ENCODE results near the gene ITSN1. TPM values are rescaled to one million over a fixed set of nuclear protein-coding genes. Genes with fewer than 3 reads are reported as not detected.

ITSN1 gene
- polyA plus RNA-seq, 1 donor from 2014 or later, result 35.1 TPM

- Histone ChIP-seq H3K79me2 (replicated peaks; ENCODE audit: insufficient read depth, low read length) (peaks cover 85% of the 10 kb centered on the region), H3K4me2 (ENCODE audit: low read length) (no peak overlapping the region), H3K9me3 (ENCODE audit: low read length) (no peaks in the 10 kb centered on the region), H3K9ac (ENCODE audit: low read length) (no peak overlapping the region), H3K9me2 (ENCODE audit: insufficient read depth, low read length) (no peaks in the 10 kb centered on the region), H4K20me1 (ENCODE audit: insufficient read depth) (peaks cover 3% of the 10 kb centered on the region), H3K36me3 (ENCODE audit: insufficient read depth, low read length) (no peaks in the 10 kb centered on the region), H3K27me3 (ENCODE audit: insufficient read depth, low read depth, low read length) (no peaks in the 10 kb centered on the region), H3F3A (ENCODE audit: insufficient read depth, low read length, poor library complexity, severe bottlenecking) (no peaks in the 10 kb centered on the region), H2AFZ (ENCODE audit: low read depth, low read length) (no peak overlapping the region), H3K27ac (ENCODE audit: low read length) (no peak overlapping the region), H3K4me3 (ENCODE audit: low read length) (no peak overlapping the region)
- TF ChIP-seq SMC3 (conservative IDR thresholded peaks at IDR 0.05; ENCODE audit: poor library complexity) (no peak), RAD21 (conservative IDR thresholded peaks at IDR 0.05) (no peak), TAF1 (IDR thresholded peaks at IDR 0.05; ENCODE audit: low read depth) (no peak), POLR2AphosphoS5 (IDR thresholded peaks at IDR 0.05) (no peak)
- TF ChIP-seq, protein P1, sequence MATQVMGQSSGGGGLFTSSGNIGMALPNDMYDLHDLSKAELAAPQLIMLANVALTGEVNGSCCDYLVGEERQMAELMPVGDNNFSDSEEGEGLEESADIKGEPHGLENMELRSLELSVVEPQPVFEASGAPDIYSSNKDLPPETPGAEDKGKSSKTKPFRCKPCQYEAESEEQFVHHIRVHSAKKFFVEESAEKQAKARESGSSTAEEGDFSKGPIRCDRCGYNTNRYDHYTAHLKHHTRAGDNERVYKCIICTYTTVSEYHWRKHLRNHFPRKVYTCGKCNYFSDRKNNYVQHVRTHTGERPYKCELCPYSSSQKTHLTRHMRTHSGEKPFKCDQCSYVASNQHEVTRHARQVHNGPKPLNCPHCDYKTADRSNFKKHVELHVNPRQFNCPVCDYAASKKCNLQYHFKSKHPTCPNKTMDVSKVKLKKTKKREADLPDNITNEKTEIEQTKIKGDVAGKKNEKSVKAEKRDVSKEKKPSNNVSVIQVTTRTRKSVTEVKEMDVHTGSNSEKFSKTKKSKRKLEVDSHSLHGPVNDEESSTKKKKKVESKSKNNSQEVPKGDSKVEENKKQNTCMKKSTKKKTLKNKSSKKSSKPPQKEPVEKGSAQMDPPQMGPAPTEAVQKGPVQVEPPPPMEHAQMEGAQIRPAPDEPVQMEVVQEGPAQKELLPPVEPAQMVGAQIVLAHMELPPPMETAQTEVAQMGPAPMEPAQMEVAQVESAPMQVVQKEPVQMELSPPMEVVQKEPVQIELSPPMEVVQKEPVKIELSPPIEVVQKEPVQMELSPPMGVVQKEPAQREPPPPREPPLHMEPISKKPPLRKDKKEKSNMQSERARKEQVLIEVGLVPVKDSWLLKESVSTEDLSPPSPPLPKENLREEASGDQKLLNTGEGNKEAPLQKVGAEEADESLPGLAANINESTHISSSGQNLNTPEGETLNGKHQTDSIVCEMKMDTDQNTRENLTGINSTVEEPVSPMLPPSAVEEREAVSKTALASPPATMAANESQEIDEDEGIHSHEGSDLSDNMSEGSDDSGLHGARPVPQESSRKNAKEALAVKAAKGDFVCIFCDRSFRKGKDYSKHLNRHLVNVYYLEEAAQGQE (IDR thresholded peaks at IDR 0.05; ENCODE audit: borderline replicate concordance), result no peak
These were observed 5.3 kb downstream of the ITSN1 start for GRCh38 chr21:33647587-33647986.

GRCh38 chr21:33648555-33648954 lies 6.3 kb downstream of the ITSN1 start:
- peaks cover 3% of the 10 kb centered on the region for H4K20me1 ChIP-seq (ENCODE audit: insufficient read depth)
- no peaks in the 10 kb centered on the region for H3K36me3 ChIP-seq (ENCODE audit: insufficient read depth, low read length)
- no peaks in the 10 kb centered on the region for H3K9me3 ChIP-seq (ENCODE audit: low read length)
- H3K27me3 ChIP-seq (ENCODE audit: insufficient read depth, low read depth, low read length), result no peaks in the 10 kb centered on the region
- H3K4me2 ChIP-seq (ENCODE audit: low read length), result no peak overlapping the region
- no peak overlapping the region for H3K9ac ChIP-seq (ENCODE audit: low read length)
- TF ChIP-seq TAF1 (IDR thresholded peaks at IDR 0.05; ENCODE audit: low read depth), result no peak
- TF ChIP-seq EP300 (conservative IDR thresholded peaks at IDR 0.05; ENCODE audit: poor library complexity, severe bottlenecking), result no peak
- TF ChIP-seq MXI1 (conservative IDR thresholded peaks at IDR 0.05; ENCODE audit: poor library complexity, severe bottlenecking), result no peak
- TF ChIP-seq, protein P1 (IDR thresholded peaks at IDR 0.05; ENCODE audit: borderline replicate concordance), result no peak
- no peak for TF ChIP-seq CTCF (IDR thresholded peaks at IDR 0.05; ENCODE audit: poor library complexity, severe bottlenecking)
- TF ChIP-seq SMC3 (conservative IDR thresholded peaks at IDR 0.05; ENCODE audit: poor library complexity), result no peak
- TF ChIP-seq EZH2 (IDR thresholded peaks at IDR 0.05; ENCODE audit: borderline replicate concordance, insufficient read depth, low read length, poor library complexity, severe bottlenecking), result no peak
- no peak for TF ChIP-seq POLR2AphosphoS5 (IDR thresholded peaks at IDR 0.05)
- no peak for TF ChIP-seq RAD21 (conservative IDR thresholded peaks at IDR 0.05)
- no peak overlapping the region for H3K4me3 ChIP-seq (ENCODE audit: low read length)
- peaks cover 86% of the 10 kb centered on the region for H3K79me2 ChIP-seq (replicated peaks; ENCODE audit: insufficient read depth, low read length)
- H3K27ac ChIP-seq (ENCODE audit: low read length), result no peak overlapping the region
- H3K9me2 ChIP-seq (ENCODE audit: insufficient read depth, low read length), result no peaks in the 10 kb centered on the region
- no peak overlapping the region for H2AFZ ChIP-seq (ENCODE audit: low read depth, low read length)
- H3F3A ChIP-seq (ENCODE audit: insufficient read depth, low read length, poor library complexity, severe bottlenecking), result no peaks in the 10 kb centered on the region
